Upper lobe of left lung (tissue), 6 donors: ENCODE data around the gene LYPD5. TPM values are rescaled to one million over a fixed set of nuclear protein-coding genes. Genes with fewer than 3 reads are reported as not detected.

Experiments
- total RNA-seq, 6 donors: library from RNA; depleted of rRNA in 4 of 6; stranded (reverse); fragments of >200 nt in 4 of 6; gene quantifications; one replicate each; pipeline versions ENCODE4 v1.1.0 to v1.2.1, GENCODE V29; 2016 to 2021
- donor health status: DM: no; HTN: no; CAD: no; lungs with moderate emphysema.
- donor health status: DM: no; HTN: yes; CAD: no; lungs with severe emphysema.

Gene LYPD5
- total RNA-seq, 6 donors from 2014 or later, result 2.7 to 9.9 (median 6.0) TPM

Other genes with a start within 250 kb of the LYPD5 start
- gene XRCC1, start 226.9 kb downstream of the LYPD5 start, total RNA-seq, result 10 to 100 TPM; 24.2 to 30.1 (median 26.4) TPM
- 1 to 10 TPM; 1.8 to 9.4 (median 4.1) TPM for gene PINLYP, start 226.6 kb downstream of the LYPD5 start, total RNA-seq
- gene IRGQ, start 206.3 kb downstream of the LYPD5 start, total RNA-seq, result 10 to 100 TPM; 17.2 to 25.1 (median 23.2) TPM
- gene ZNF576, start 205.9 kb downstream of the LYPD5 start, total RNA-seq, result 10 to 100 TPM in 3 of 6 donors, 1 to 10 TPM in 3; 3.1 to 15.6 (median 7.8) TPM
- gene SRRM5, start 190.4 kb downstream of the LYPD5 start, total RNA-seq, result 1 to 10 TPM in 2 of 6 donors, under 1 TPM in 3, not detected in 1; 0.17 to 2.1 (median 0.30) TPM
- gene ZNF428, start 182.8 kb downstream of the LYPD5 start, total RNA-seq, result 10 to 100 TPM; 10.5 to 37.0 (median 31.4) TPM
- 1 to 10 TPM; 6.2 to 9.2 (median 7.8) TPM for gene CADM4, start 162.6 kb downstream of the LYPD5 start, total RNA-seq
- gene PLAUR, start 132.3 kb downstream of the LYPD5 start, total RNA-seq, result 100 to 1,000 TPM in 4 of 6 donors, 10 to 100 TPM in 2; 48.4 to 179 (median 104) TPM
- gene IRGC, start 86.4 kb downstream of the LYPD5 start, total RNA-seq, result not detected
- gene SMG9, start 47.5 kb downstream of the LYPD5 start, total RNA-seq, result 100 to 1,000 TPM in 1 of 6 donors, 10 to 100 TPM in 5; 23.0 to 119 (median 52.9) TPM
- 10 to 100 TPM in 3 of 6 donors, 1 to 10 TPM in 3; 4.7 to 43.0 (median 10.4) TPM for gene KCNN4, start 21.5 kb downstream of the LYPD5 start, total RNA-seq
- gene ZNF283, start 24.9 kb upstream of the LYPD5 start, total RNA-seq, result 10 to 100 TPM in 1 of 6 donors, 1 to 10 TPM in 5; 2.9 to 11.7 (median 6.7) TPM
- gene ZNF404, start 81.5 kb upstream of the LYPD5 start, total RNA-seq, result 1 to 10 TPM in 3 of 6 donors, under 1 TPM in 2, not detected in 1; 0.46 to 2.1 (median 1.1) TPM
- 10 to 100 TPM in 5 of 6 donors, 1 to 10 TPM in 1; 5.9 to 15.8 (median 11.0) TPM for gene ZNF45, start 132.8 kb upstream of the LYPD5 start, total RNA-seq
- gene ZNF221, start 148.8 kb upstream of the LYPD5 start, total RNA-seq, result 10 to 100 TPM in 1 of 6 donors, 1 to 10 TPM in 5; 1.4 to 16.8 (median 3.5) TPM
- gene ZNF155, start 181.7 kb upstream of the LYPD5 start, total RNA-seq, result 1 to 10 TPM; 3.4 to 8.6 (median 5.7) TPM
- gene ZNF230, start 200.5 kb upstream of the LYPD5 start, total RNA-seq, result 1 to 10 TPM; 2.2 to 6.4 (median 4.7) TPM
- 10 to 100 TPM in 1 of 6 donors, 1 to 10 TPM in 4, not detected in 1; 2.5 to 13.6 (median 4.0) TPM for gene ZNF222, start 222.9 kb upstream of the LYPD5 start, total RNA-seq
- gene ZNF223, start 249.6 kb upstream of the LYPD5 start, total RNA-seq, result 10 to 100 TPM in 1 of 6 donors, 1 to 10 TPM in 5; 4.7 to 11.8 (median 6.3) TPM